Measurements from ENCODE around the gene PFDN6.
"Not testable (repeated sequence)": the region's sequence is repeated elsewhere in the genome, so short reads cannot be mapped to it uniquely, and the experiment has no call there.

Gene PFDN6

DNA sequence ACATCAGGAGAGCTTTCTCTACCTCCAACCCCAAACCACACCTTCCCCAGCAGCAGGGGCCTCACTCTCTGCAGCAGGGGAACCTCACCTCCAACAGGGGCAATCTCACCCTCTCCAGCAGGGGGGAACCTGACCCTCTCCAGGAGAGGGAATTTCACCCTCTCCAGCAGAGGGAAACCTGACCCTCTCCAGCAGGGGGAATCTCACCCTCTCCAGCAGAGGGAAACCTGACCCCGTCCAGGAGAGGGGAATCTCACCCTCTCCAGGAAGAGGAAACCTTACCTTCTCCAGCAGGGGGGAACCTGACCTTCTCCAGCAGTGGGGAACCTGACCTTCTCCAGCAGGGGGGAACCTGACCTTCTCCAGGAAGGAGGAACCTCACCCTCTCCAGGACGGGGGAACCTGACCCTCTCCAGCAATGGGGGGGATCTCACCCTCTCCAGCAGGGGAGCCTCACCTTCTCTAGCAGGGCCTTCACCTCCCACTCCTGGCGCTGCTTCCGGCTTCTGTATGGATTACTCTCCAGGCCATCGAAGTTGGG, 9.4 kb upstream of the PFDN6 start:
- TF ChIP-seq, protein P1, sequence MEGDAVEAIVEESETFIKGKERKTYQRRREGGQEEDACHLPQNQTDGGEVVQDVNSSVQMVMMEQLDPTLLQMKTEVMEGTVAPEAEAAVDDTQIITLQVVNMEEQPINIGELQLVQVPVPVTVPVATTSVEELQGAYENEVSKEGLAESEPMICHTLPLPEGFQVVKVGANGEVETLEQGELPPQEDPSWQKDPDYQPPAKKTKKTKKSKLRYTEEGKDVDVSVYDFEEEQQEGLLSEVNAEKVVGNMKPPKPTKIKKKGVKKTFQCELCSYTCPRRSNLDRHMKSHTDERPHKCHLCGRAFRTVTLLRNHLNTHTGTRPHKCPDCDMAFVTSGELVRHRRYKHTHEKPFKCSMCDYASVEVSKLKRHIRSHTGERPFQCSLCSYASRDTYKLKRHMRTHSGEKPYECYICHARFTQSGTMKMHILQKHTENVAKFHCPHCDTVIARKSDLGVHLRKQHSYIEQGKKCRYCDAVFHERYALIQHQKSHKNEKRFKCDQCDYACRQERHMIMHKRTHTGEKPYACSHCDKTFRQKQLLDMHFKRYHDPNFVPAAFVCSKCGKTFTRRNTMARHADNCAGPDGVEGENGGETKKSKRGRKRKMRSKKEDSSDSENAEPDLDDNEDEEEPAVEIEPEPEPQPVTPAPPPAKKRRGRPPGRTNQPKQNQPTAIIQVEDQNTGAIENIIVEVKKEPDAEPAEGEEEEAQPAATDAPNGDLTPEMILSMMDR (IDR thresholded peaks at IDR 0.05; ENCODE audit: low read depth, low read length): peak; percentile 33
- DNase-seq (ENCODE audit: extremely low read depth, low read depth): no peak

GRCh38 chr6:33280539-33280938, 8.9 kb upstream of the PFDN6 start:
- no peak for DNase-seq (ENCODE audit: extremely low read depth, low read depth)
- TF ChIP-seq, protein P1 (IDR thresholded peaks at IDR 0.05; ENCODE audit: low read depth, low read length): no peak

- DNase-seq (ENCODE audit: extremely low read depth, low read depth): not testable (repeated sequence)
Measured at GRCh38 chr6:33285214-33285613, 4.2 kb upstream of the PFDN6 start.

GRCh38 chr6:33286946-33287914, 2.2 kb upstream of the PFDN6 start:
- TF ChIP-seq, protein P1 (IDR thresholded peaks at IDR 0.05; ENCODE audit: low read depth, low read length): no peak
- no peak for DNase-seq (ENCODE audit: extremely low read depth, low read depth)

GRCh38 chr6:33288141-33288920, 1.1 kb upstream of the PFDN6 start:
- no peak for DNase-seq (ENCODE audit: extremely low read depth, low read depth)
- TF ChIP-seq, protein P1 (IDR thresholded peaks at IDR 0.05; ENCODE audit: low read depth, low read length): no peak

DNA sequence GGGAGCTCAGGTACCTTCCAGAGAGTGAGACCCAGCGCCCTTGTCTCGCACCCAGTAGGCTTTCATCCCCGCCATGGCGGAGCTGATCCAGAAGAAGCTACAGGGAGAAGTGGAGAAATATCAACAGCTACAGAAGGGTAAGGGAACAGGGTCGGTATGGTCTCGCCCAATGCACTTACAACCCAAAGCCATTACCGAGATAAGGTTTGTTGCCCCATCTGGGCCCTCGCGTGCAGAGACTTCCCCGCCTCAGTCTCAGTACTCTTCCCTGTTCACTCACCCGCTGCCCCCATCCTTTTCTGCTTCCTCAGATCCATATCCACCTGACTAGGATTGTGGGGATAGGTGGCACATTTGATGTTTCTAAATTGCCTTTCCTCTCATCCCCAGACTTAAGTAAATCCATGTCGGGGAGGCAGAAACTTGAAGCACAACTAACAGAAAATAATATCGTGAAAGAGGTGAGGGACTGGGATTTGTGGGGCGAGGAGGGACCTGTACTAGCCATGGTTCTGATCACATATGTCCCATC, 449 bp downstream of the PFDN6 start:
- TF ChIP-seq, protein P1 (IDR thresholded peaks at IDR 0.05; ENCODE audit: low read depth, low read length): no peak
- DNase-seq (ENCODE audit: extremely low read depth, low read depth): no peak

- TF ChIP-seq, protein P1 (IDR thresholded peaks at IDR 0.05; ENCODE audit: low read depth, low read length): no peak
- no peak for DNase-seq (ENCODE audit: extremely low read depth, low read depth)
Measured at GRCh38 chr6:33290459-33290858, 1.1 kb downstream of the PFDN6 start.

All from AG09319 (cell line).